Endothelial cell of umbilical vein (primary cell): ENCODE data around the gene OR13A1. TPM values are rescaled to one million over a fixed set of nuclear protein-coding genes. Genes with fewer than 3 reads are reported as not detected.

Source experiments
- BruUV-seq: library from RNA; stranded (reverse); fragments of 400-500 nt; replicated peaks from 2 replicates; lab custom pipeline; 2021; lab: Mats Ljungman, UMichigan
- CTCF ChIA-PET: fragments of 300-600, 350-600 bp; sonication (Branson Sonifier 250); formaldehyde crosslinking; loops from one replicate; lab custom pipeline; 2021; ENCODE audit warnings: antibody characterized with exemption, inconsistent platforms; lab: Charles Lee
- POLR2A ChIA-PET: fragments of 300-600, 350-600 bp; sonication (Branson Sonifier 250); formaldehyde crosslinking; loops from one replicate; lab custom pipeline; 2021; ENCODE audit warnings: antibody characterized with exemption, inconsistent platforms; lab: Charles Lee
- DNase-seq: peaks from one replicate; pipeline ENCODE4 v3.0.0-alpha.2; 2011; ENCODE audit warnings: low read depth, low spot score
- FAIRE-seq: peaks from 2 replicates; lab custom pipeline; 2011; peaks lifted over from hg19 to GRCh38; lab: Jason Lieb, UNC
- H2AFZ ChIP-seq: 2 replicates; pipeline ENCODE4 v1.6.0; 2012; ENCODE audit warnings: low read depth, low read length, control low read depth, inconsistent platforms
- H3K27ac ChIP-seq: 2 replicates; pipeline ENCODE4 v1.5.1; 2011; ENCODE audit warnings: low read depth, mild to moderate bottlenecking, control low read depth, low read length, moderate library complexity; ENCODE audit not compliant: insufficient read depth
- H3K27me3 ChIP-seq, 2 experiments: 2 replicates each; pipeline versions ENCODE4 v1.6.0 to v1.6.1; 2011; ENCODE audit warnings: low read length in 2 of 2, mixed read lengths in 1 of 2; ENCODE audit not compliant: control insufficient read depth in 2 of 2, insufficient read depth in 2 of 2
- H3K36me3 ChIP-seq, 2 experiments: 2 replicates in 1 of 2; 3 replicates in 1 of 2; pipeline ENCODE4 v1.5.1; 2011; ENCODE audit warnings: low read length in 2 of 2, mild to moderate bottlenecking in 1 of 2, moderate library complexity in 1 of 2; ENCODE audit not compliant: control insufficient read depth in 2 of 2, insufficient read depth in 2 of 2; ENCODE audit errors: extremely low read depth in 1 of 2
- H3K4me1 ChIP-seq: 3 replicates; pipeline ENCODE4 v1.5.1; 2011; ENCODE audit warnings: mild to moderate bottlenecking, low read length; ENCODE audit not compliant: control insufficient read depth, insufficient read depth; ENCODE audit errors: extremely low read depth
- H3K4me2 ChIP-seq: 2 replicates; pipeline ENCODE4 v1.6.1; 2011; ENCODE audit warnings: low read length, control low read depth, mixed read lengths; ENCODE audit not compliant: insufficient read depth
- H3K4me3 ChIP-seq, 3 experiments: fragments of 200-600 bp in 1 of 3; sonication (generic), shearing (Covaris generic) in 1 of 3; replicated peaks in 1 of 3; 2 replicates each; pipeline ENCODE4 v1.5.1; 2011 to 2016; ENCODE audit warnings: control low read depth in 3 of 3, low read length in 3 of 3, mild to moderate bottlenecking in 2 of 3, inconsistent platforms in 1 of 3, low read depth in 1 of 3, moderate library complexity in 1 of 3; ENCODE audit not compliant: insufficient read depth in 1 of 3
- H3K79me2 ChIP-seq: 2 replicates; pipeline ENCODE4 v1.6.0; 2012; ENCODE audit warnings: low read length, inconsistent platforms; ENCODE audit not compliant: control insufficient read depth, insufficient read depth
- H3K9ac ChIP-seq: replicated peaks from 2 replicates; pipeline ENCODE3; 2011; ENCODE audit warnings: low read length, control low read depth; ENCODE audit not compliant: insufficient read depth; ENCODE audit errors: extremely low read depth
- H3K9me1 ChIP-seq: replicated peaks from 3 replicates; pipeline ENCODE4 v1.6.0; 2011; ENCODE audit warnings: mild to moderate bottlenecking, low read length; ENCODE audit not compliant: control insufficient read depth, insufficient read depth; ENCODE audit errors: extremely low read depth
- H3K9me3 ChIP-seq: replicated peaks from 2 replicates; pipeline ENCODE4 v1.5.1; 2012; ENCODE audit warnings: low read length, inconsistent platforms; ENCODE audit not compliant: control insufficient read depth, insufficient read depth
- H4K20me1 ChIP-seq: replicated peaks from 2 replicates; pipeline ENCODE3; 2011; ENCODE audit warnings: mild to moderate bottlenecking, low read length; ENCODE audit not compliant: control insufficient read depth, insufficient read depth; ENCODE audit errors: extremely low read depth
- EZH2 ChIP-seq: IDR thresholded peaks from 2 replicates; pipeline ENCODE4 v1.6.1; 2012; ENCODE audit warnings: borderline replicate concordance, low read depth, mild to moderate bottlenecking, moderate library complexity, low read length, inconsistent platforms; ENCODE audit not compliant: severe bottlenecking
- FOS ChIP-seq: IDR thresholded peaks from 2 replicates; pipeline ENCODE4 v1.6.1; 2011; ENCODE audit warnings: mild to moderate bottlenecking, low read length, moderate library complexity, borderline replicate concordance; ENCODE audit not compliant: insufficient read depth
- MAX ChIP-seq: IDR thresholded peaks from 2 replicates; pipeline ENCODE4 v1.6.1; 2011; ENCODE audit not compliant: insufficient read depth, insufficient read length
- MYC ChIP-seq: IDR thresholded peaks from one replicate; pipeline ENCODE4 v1.6.1; 2011; ENCODE audit warnings: mild to moderate bottlenecking, low read depth, low read length
- POLR2A ChIP-seq: IDR thresholded peaks from 2 replicates; pipeline ENCODE4 v1.6.1; 2012; ENCODE audit warnings: low read depth, mild to moderate bottlenecking, control low read depth, low read length
- dilution Hi-C: fragments of 300-500 bp; cut with MboI; formaldehyde crosslinking; loops from one replicate; pipeline ENCODE4 v1.15.0; 2019; ENCODE audit warnings: low sequenced_read_pairs; ENCODE audit not compliant: extremely low pct_ligation_motif_present
- intact Hi-C: fragments of 100-400 bp; cut with micrococcal nuclease; formaldehyde crosslinking; loops from one replicate; pipeline ENCODE4 v1.10.0; 2022
- polyA plus RNA-seq, 4 experiments: library from polyadenylated mRNA; depleted of rRNA in 3 of 4; stranded (reverse) in 3 of 4; unstranded in 1 of 4; fragments of >200 nt; gene quantifications; 2 replicates each; pipeline versions ENCODE4 v1.2.1 to v1.2.3, GENCODE V29; 2011 to 2012; ENCODE audit warnings: missing spikeins in 1 of 4
- total RNA-seq: library from RNA; stranded (reverse); gene quantifications from 2 replicates; pipeline ENCODE4 v1.2.3, GENCODE V29; 2021

The OR13A1 gene
- total and polyA plus RNA-seq, 2 donors (not counting 3 experiments of a cell fraction or from before 2014, with no cell fraction given) = not detected

DNA sequence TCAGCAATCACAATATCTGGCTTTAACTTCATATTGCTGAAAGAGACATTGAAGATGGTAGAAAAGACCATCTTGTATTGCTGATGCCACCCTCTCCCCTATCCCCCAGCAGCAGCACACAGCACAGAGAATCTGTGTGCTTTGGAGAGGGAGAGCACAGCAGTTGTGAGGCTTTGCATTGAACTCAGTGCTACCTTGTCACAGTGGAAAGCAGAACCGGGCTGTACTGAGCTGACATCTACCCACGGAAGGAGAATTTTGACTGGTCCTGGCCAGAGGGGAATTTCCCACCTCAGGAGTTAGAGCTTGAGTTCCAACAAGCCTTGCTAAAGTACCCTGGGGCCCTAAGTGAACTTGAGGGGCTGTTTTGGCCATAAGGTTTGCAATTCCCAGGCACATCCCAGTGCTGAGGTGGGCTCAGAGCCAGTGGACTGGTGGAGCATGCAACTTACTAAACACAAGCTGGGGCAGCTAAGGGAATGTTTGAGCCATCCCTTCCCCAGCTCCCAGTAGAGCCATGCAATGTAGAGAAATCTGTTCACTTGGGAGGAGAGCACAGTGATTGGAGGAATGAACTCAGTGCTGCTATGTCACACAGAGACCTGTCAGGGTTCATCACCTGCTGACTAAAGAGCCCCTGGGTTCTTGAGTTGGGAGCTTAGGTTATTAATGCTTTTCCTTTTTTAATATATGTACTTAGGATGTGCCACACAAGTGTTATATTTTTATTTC, 62.1 kb downstream of the OR13A1 start:
- no peak overlapping the region for H3K9ac ChIP-seq
- BruUV-seq = no TSS peak
- H3K4me2 ChIP-seq = no peak overlapping the region
- no peaks in the 10 kb centered on the region for H3K36me3 ChIP-seq
- H3K27ac ChIP-seq = no peak overlapping the region
- H4K20me1 ChIP-seq = no peaks in the 10 kb centered on the region
- intact Hi-C loops (no loop called here), dilution Hi-C loops (no loop called here)
- ChIA-PET POLR2A (no interaction called here), CTCF (interaction anchor here (1.5 to 6.7 kb wide), 2 partner anchors 18 to 419 kb away, joined by 3 to 70 read pairs; no protein-coding TSS in a partner anchor)
- no peaks in the 10 kb centered on the region for H3K9me1 ChIP-seq
- H2AFZ ChIP-seq = no peak overlapping the region
- FAIRE-seq (no peak), DNase-seq (no peak)
- TF ChIP-seq FOS = no peak
- no peak for TF ChIP-seq EZH2
- no peak for TF ChIP-seq MAX
- TF ChIP-seq POLR2A = no peak
- TF ChIP-seq MYC = no peak
- H3K9me3 ChIP-seq = no peaks in the 10 kb centered on the region
- H3K4me1 ChIP-seq = no peaks in the 10 kb centered on the region
- no peaks in the 10 kb centered on the region for H3K27me3 ChIP-seq
- H3K4me3 ChIP-seq = no peak overlapping the region
- H3K79me2 ChIP-seq = no peaks in the 10 kb centered on the region

Other genes with a start within 250 kb of the OR13A1 start
- not detected in 2 replicates for gene ALOX5, start 58.6 kb upstream of the OR13A1 start, total RNA-seq
- gene ALOX5, start 58.6 kb upstream of the OR13A1 start, polyA plus RNA-seq = 0.04 and 0.08 TPM in 2 replicates